ENCODE measurements around the gene DEPDC5. TPM values are rescaled to one million over a fixed set of nuclear protein-coding genes. Genes with fewer than 3 reads are reported as not detected.

The DEPDC5 gene
- total and polyA plus RNA-seq, 9 of the 15 experiments (the other 6 are each of a cell fraction or from before 2014, with no cell fraction given) = 2.3 to 12.3 (median 10.7) TPM

DNA sequence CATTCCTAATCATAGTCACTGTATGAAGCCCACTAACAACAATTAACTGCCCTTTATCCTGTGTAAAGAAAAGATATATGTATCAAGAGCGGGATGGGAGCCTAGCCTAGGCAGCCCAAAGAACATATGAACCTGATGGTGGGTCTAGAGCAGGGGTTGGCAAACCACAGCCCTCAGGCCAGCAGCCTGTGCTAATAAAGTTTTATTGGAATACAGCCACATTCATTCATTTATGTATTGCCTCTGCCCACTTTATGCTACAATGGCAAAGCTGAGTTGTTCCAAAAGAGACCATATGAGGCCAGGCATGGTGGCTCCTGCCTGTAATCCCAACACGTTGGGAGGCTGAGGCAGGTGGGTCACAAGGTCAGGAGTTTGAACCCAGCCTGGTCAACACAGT, 17.4 kb upstream of the DEPDC5 start:
- CTCF ChIA-PET (ENCODE audit: low intra/inter-chr PET ratio) = no interaction called here
- Histone ChIP-seq H3K4me2 (ENCODE audit: insufficient read depth, low read length) (no peak overlapping the region), H3K9me1 (ENCODE audit: control insufficient read depth, insufficient read depth, low read length) (no peaks in the 10 kb centered on the region), H3K9ac (ENCODE audit: insufficient read depth in 1 of 2, low read depth in 2 of 2, low read length in 2 of 2) (no peak overlapping the region), H3K27ac (ENCODE audit: extremely low read depth, low read depth, low read length) (no peak overlapping the region), H3K4me3 (no peak overlapping the region), H3K79me2 (ENCODE audit: control insufficient read depth, insufficient read depth, low read length) (peaks cover 50% of the 10 kb centered on the region), H3K4me1 (replicated peaks in 1 of 2; ENCODE audit: control insufficient read depth in 2 of 2, insufficient read depth in 2 of 2, low read length in 2 of 2) (no peaks in the 10 kb centered on the region), H3K9me3 (replicated peaks; ENCODE audit: control insufficient read depth, insufficient read depth, low read depth, low read length) (no peaks in the 10 kb centered on the region), H4K20me1 (replicated peaks; ENCODE audit: control insufficient read depth, insufficient read depth, low read length) (no peaks in the 10 kb centered on the region), H3K27me3 (ENCODE audit: control insufficient read depth in 2 of 2, insufficient read depth in 2 of 2, low read length in 2 of 2) (no peaks in the 10 kb centered on the region), H2AFZ (ENCODE audit: low read depth, low read length) (no peak overlapping the region), H3K36me3 (ENCODE audit: control insufficient read depth, insufficient read depth, low read length) (peaks cover 54% of the 10 kb centered on the region; the same call in 2 of the 3 replicates)
- 80% methylated on average over 1 of the region's 2 CpGs for WGBS (ENCODE audit: insufficient coverage, low coverage, missing lambda C conversion rate)
- POLR2A ChIA-PET = no interaction called here
- ATAC-seq (no peak), FAIRE-seq (no peak), DNase-seq (ENCODE audit: extremely low read depth in 1 of 4, low spot score in 3 of 4) (no peak)
- TF ChIP-seq, protein P1, sequence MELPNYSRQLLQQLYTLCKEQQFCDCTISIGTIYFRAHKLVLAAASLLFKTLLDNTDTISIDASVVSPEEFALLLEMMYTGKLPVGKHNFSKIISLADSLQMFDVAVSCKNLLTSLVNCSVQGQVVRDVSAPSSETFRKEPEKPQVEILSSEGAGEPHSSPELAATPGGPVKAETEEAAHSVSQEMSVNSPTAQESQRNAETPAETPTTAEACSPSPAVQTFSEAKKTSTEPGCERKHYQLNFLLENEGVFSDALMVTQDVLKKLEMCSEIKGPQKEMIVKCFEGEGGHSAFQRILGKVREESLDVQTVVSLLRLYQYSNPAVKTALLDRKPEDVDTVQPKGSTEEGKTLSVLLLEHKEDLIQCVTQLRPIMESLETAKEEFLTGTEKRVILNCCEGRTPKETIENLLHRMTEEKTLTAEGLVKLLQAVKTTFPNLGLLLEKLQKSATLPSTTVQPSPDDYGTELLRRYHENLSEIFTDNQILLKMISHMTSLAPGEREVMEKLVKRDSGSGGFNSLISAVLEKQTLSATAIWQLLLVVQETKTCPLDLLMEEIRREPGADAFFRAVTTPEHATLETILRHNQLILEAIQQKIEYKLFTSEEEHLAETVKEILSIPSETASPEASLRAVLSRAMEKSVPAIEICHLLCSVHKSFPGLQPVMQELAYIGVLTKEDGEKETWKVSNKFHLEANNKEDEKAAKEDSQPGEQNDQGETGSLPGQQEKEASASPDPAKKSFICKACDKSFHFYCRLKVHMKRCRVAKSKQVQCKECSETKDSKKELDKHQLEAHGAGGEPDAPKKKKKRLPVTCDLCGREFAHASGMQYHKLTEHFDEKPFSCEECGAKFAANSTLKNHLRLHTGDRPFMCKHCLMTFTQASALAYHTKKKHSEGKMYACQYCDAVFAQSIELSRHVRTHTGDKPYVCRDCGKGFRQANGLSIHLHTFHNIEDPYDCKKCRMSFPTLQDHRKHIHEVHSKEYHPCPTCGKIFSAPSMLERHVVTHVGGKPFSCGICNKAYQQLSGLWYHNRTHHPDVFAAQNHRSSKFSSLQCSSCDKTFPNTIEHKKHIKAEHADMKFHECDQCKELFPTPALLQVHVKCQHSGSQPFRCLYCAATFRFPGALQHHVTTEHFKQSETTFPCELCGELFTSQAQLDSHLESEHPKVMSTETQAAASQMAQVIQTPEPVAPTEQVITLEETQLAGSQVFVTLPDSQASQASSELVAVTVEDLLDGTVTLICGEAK (IDR thresholded peaks at IDR 0.05) = peak; percentile 87
- TF ChIP-seq, protein P1 (CRISPR knock-in tag; IDR thresholded peaks at IDR 0.05) = peak; percentile 83
- no peak for TF ChIP-seq PHF21A (IDR thresholded peaks at IDR 0.05; ENCODE audit: borderline replicate concordance, low read depth)
- no TSS peak for BruUV-seq (replicated peaks)
- intact Hi-C loops (cut with micrococcal nuclease) = no loop called here
- in situ Hi-C loops (cut with MboI) = no loop called here

All from K562 (cell line).